Ammon's horn (tissue), 1 donor: ENCODE data around the gene PALS1.
A peak's percentile ranks its signal among the peaks of the same experiment; 100 is the strongest.
"Not testable (repeated sequence)": the region's sequence is repeated elsewhere in the genome, so short reads cannot be mapped to it uniquely, and the experiment has no call there.

Experiments used
- DNase-seq: peaks from one replicate; pipeline ENCODE4 v3.0.0-alpha.2; 2016; ENCODE audit warnings: low spot score

The PALS1 gene

GRCh38 chr14:67257906-67258305, 16.7 kb downstream of the PALS1 start:
- DNase-seq: no peak

- no peak for DNase-seq
Observed at GRCh38 chr14:67260965-67261364, 19.7 kb downstream of the PALS1 start.

DNA sequence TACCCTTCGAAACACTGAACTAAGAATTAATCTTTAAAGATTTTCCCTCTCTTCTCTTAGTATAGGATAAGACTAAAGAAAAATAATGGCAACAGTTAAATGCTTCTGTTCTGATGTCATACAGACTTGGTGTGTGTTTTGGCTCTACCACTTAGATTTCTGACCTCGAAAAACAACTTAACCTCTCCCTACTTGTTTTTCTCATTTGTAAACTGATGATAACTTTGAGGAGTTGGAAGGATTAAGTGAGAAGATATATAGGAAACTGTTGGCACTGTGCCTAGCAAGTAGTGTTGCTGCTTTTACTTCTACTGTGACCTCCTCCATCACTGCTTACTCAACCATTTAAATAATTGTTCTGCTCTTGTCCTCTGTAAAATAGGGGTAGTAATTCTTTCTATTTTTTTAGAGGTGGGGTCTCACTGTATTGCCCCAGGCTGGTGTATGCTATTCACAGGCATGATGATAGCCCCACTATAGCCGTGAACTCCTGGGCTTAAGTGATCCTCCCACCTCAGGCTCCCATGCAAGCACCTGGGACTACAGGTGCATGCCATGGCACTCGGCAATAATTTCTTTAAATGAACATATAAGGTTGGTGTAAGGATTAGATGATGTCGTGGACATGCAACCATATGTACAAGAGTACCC, 22.4 kb downstream of the PALS1 start:
- DNase-seq: no peak

- no peak for DNase-seq
Observed at GRCh38 chr14:67265131-67265530, 23.9 kb downstream of the PALS1 start.

- no peak for DNase-seq
Observed at GRCh38 chr14:67267576-67268328, 26.5 kb downstream of the PALS1 start.

GRCh38 chr14:67268426-67269150, 27.4 kb downstream of the PALS1 start:
- DNase-seq: peak; percentile 16

GRCh38 chr14:67269298-67270060, 28.2 kb downstream of the PALS1 start:
- DNase-seq: no peak

GRCh38 chr14:67270145-67270753, 29.0 kb downstream of the PALS1 start:
- DNase-seq: peak; percentile 30

DNA sequence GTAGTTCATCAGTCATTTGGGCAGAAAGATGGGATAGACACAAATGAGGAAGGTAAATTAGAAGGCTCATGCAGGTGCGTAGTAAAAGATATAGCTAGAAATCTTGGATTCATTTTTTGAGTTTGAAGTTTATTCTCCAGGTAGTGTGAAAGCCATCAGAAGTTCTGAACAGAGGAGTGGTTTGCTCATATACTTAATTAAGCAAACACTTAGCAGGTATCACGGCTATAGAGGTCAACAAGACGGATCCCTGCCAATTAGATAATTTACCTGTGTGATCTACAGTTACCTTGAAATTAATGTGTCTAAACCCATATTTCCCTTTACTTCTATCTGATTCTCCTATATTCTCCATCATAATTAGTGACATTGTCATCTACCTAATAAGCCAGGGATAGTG, 29.7 kb downstream of the PALS1 start:
- no peak for DNase-seq

- not testable (repeated sequence) for DNase-seq
Observed at GRCh38 chr14:67273281-67273680, 32.0 kb downstream of the PALS1 start.

DNA sequence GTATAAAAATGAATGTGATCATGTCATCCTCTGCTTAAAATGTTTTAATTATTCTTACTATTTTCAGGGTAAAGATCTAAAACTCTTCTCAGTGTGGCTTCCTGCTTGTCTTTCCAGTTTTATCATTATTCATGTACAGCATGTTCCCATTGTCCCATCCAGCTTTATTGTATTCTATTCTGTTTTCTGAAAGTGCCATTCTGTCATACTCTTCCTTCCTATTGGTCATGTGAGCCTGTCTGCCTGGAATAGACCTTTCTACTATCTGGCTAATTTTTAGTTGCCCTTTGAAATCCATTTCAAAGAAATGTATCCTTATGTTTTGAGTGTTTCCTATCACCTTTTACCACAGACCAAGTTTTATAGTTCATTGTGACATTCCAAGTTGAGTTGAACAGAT, 34.9 kb downstream of the PALS1 start:
- peak; percentile 63 for DNase-seq

GRCh38 chr14:67280506-67280905, 39.3 kb downstream of the PALS1 start:
- DNase-seq: no peak

GRCh38 chr14:67285876-67286452, 44.7 kb downstream of the PALS1 start:
- DNase-seq: peak; percentile 22
